DOHH2 (cell line): Measurements from ENCODE around the gene HOXC12.

Experiments used
- CTCF ChIP-seq: fragments of 200-600 bp; sonication (generic); IDR thresholded peaks from one replicate; pipeline ENCODE4 v1.5.1; 2014; ENCODE audit warnings: antibody characterized with exemption, mild to moderate bottlenecking, low read depth, low read length; ENCODE audit not compliant: poor library complexity, severe bottlenecking
- EZH2phosphoT487 ChIP-seq: fragments of 200-600 bp; sonication (generic); IDR thresholded peaks from 2 replicates; pipeline ENCODE4 v1.6.1; 2017; ENCODE audit warnings: borderline replicate concordance, mild to moderate bottlenecking, antibody characterized with exemption, low read length, moderate library complexity, mixed read lengths

- TF ChIP-seq EZH2phosphoT487 (no peak), CTCF (no peak)
Measured at GRCh38 chr12:53952871-53953734, 1.6 kb upstream of the HOXC12 start.
